Stimulated activated CD8-positive, alpha-beta memory T cell treated with anti-CD3 and anti-CD28 coated beads, Interleukin-7, amount 100 ng/mL, for 1 hour (primary cell): ENCODE data around the gene CMPK1.
"Not testable (repeated sequence)": the region's sequence is repeated elsewhere in the genome, so short reads cannot be mapped to it uniquely, and the experiment has no call there.

Source experiments
- DNase-seq, 2 donors: peaks; one replicate each; pipeline ENCODE4 v3.0.0-alpha.2; 2020; ENCODE audit warnings: low read depth in 2 of 2

Gene CMPK1

DNA sequence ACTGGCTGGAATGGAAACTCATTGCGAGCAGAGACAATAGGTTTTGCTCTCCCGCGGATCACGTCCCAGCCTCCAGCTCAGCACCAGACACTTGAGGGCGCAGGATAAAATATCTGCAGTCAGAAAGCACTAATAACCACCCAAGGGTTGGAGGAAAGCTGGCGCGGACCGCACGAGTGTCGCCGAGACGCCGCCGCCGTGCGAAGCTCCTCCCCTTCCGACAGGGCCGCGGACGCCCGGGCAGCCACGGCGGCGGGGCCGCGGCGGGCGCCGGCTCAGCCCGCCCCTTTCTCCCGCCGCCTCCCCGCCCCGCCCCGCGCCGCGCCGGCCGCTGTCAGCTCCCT is at the start of gene CMPK1:
CMPK1 (plus strand) TSS at position 213 of the 344 bp plus-strand sequence. CDS start 156 bp downstream, outside the sequence.
- peak; percentile 52 to 55 for DNase-seq

DNA sequence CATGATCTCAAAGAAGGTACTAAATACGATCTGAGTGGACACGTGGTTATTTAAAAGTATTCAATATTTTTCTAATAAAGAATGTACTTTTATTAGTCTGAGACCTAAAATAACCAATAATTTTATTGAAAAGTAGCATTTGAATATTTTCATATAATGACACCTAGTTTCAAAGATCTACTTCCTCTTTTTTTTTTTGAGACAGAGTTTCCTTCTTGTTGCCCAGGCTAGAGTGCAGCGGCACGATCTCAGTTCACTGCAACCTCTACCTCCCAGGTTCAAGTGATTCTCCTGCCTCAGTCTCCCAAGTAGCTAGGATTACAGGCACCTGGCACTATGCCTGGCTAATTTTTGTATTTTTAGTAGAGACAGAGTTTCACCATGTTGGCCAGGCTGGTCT is 45.5 kb upstream of the CMPK1 start:
- not testable (repeated sequence) for DNase-seq

DNA sequence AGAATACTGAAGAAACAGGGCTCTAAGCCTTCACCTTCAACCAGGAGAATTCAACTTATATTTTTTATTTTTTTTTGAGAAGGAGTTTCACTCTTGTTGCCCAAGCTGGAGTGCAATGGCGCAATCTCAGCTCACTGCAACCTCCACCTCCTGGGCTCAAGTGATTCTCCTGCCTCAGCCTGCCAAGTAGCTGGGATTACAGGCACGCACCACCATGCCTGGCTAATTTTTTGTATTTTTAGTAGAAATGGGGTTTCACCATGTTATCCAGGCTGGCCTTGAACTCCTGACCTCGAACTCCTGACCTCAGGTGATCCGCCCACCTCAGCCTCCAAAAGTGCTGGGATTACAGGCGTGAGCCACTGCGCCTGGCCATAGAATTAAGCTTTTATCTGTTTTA is 38.7 kb upstream of the CMPK1 start:
- not testable (repeated sequence) for DNase-seq

GRCh38 chr1:47295579-47295978 is 38.0 kb upstream of the CMPK1 start:
- DNase-seq, result no peak

DNA sequence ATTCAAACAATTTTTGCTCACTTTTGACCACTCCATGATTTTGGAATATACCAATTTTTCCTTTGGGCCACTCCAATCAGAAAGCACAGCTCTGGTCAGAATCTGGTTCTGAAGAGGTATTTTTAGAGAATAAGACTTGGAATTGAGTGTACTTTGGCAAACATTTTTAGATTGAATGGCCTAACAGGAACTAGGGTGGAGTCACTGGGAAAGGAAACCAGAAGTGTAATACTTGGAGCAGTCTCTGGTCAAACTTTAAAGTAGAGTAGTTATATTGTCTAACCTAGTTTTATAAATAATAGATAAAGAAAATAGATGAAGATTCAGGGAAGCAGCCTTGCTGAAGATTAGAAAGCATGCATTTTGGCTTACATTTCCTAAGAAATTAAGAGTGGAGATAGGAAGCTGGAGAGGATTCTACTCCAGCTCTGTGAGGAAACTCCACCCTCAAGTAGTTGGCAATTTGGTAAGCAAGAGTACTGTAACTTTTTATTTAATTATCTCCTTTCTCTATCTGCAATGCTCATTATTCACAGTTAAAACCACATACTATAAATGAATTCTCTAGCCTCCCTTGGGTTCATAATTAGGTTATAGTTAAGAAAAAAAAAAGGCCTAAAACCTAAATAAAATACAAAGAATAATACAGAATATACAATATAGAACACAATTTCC is 35.4 kb upstream of the CMPK1 start:
- no peak for DNase-seq

DNA sequence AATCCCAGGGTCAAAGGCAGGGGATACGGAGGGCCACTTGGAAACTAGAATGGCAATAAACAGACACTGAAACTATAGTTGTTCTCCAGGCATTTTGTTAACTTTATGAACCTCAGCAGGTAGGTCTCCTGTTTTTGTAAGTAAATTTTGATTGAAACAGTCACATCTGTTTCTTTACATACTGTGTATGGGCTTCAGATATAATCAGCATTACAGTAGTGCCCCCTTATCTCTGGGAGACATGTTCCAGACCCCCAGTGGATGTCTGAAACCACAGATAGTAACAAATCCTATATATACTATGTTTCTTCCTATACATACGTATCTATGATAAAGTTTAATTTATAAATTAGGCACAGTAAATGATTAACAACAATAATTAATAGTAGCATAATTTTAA is 31.1 kb upstream of the CMPK1 start:
- no peak for DNase-seq

- DNase-seq, result no peak
Observed at GRCh38 chr1:47309427-47309826, 24.2 kb upstream of the CMPK1 start.

GRCh38 chr1:47313915-47314664 is 19.5 kb upstream of the CMPK1 start, which contains the start of gene STIL:
Gene STIL, minus strand, starts transcription at chr1:47314147. Its CDS starts 3,828 bp downstream, at chr1:47310319.
- DNase-seq, result peak; percentile 91 to 92

GRCh38 chr1:47317841-47318240 is 15.7 kb upstream of the CMPK1 start:
- no peak for DNase-seq

DNA sequence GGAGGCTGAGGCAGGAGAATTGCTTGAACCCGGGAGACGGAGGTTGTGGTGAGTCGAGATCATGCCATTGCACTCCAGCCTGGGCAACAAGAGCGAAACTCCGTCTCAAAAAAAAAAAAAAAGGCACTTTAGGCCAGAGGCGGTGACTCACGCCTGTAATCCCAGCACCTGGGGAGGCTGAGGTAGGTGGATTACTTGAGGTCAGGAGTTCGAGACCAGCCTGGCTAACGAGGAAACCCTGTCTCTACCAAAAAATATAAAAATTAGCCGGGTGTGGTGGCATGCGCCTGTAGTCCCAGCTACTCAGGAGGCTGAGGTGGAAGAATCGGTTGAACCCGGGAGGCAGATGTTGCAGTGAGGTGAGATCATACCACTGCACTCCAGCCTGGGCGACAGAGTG is 13.6 kb upstream of the CMPK1 start:
- not testable (repeated sequence) for DNase-seq

DNA sequence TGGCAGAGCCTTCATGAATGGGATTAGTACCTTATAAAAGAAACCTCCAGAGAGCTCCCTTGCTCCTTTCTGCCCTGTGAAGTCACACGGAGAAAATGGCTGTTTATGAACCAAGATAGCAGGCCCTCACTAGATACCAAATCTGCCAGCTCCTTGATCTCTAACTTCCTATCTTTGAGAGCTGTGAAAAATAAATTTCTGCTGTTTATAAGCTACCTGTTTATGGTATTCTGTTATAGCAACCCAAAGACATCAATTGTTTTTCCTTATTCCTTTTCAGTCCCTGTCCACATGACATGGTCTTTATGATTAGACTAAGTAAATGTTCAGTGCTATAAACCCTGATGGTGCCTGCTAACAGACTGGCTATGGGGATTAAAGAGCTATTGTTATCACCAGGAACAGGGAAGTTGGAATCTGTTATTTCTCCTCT is 10.0 kb upstream of the CMPK1 start:
- DNase-seq, result no peak

DNA sequence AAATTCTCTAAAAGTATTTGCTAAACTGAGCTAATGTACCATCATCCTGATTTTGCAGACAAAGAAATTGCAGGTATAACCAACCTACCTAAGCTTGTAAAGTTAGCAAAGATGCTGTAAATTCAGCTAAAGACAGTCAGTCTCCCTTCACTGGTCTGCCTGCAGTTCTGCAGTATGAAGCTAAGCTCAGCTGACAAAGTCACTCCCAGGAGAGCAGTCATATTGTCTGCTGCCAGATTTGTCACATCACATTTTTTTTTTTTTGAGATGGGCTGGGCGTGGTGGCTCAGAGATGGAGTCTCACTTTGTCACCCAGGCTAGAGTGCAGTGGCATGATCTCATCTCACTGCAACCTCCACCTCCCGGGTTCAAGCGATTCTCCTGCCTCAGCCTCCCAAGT is 8.9 kb upstream of the CMPK1 start:
- no peak for DNase-seq

DNA sequence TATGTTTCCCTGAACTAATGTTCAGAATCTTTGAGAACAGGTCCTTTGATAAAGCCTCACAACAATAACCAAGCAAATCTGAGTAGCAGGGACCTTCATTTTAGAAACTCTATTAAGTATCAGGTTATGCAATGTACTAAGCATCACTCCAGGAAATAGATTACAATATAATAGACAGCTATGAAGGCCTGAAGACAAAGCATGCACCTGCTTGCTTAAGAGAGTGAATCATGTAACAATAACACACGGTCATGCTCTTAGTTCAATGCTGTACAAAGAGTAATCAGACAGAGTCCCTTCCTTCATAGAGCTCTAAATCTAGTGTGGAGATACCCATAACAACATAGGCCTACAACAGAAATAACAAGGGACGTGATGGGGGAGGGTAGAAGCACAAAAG is 8.1 kb upstream of the CMPK1 start:
- no peak for DNase-seq

- no peak for DNase-seq
Observed at GRCh38 chr1:47326271-47326670, 7.3 kb upstream of the CMPK1 start.

- no peak for DNase-seq
Observed at GRCh38 chr1:47328992-47329391, 4.6 kb upstream of the CMPK1 start.

GRCh38 chr1:47330212-47330611 is 3.4 kb upstream of the CMPK1 start:
- DNase-seq, result no peak

DNA sequence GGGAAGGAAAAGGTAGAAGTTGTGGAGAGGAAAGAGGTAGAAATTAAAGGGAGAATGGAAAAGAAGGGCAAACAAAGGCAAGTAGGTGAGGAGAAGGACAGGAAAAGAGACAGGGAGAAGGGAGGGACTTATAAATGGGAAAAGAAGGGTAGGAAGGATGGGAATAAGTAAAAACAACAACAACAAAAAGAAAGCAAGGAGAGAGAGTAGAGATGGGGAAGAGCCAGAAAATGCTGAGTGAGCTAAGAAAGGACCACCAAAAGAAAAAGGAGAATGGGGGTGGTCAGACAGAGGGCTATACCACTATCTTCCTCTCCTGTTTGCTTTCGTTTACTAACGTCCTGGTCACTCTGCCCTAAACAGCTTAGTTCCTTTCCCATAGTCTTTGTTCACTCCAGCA is 1.7 kb upstream of the CMPK1 start:
- DNase-seq, result no peak

GRCh38 chr1:47332779-47333577 is 612 bp upstream of the CMPK1 start:
- DNase-seq, result no peak

GRCh38 chr1:47333922-47334764 is 553 bp downstream of the CMPK1 start:
- peak; percentile 26 to 40 for DNase-seq

DNA sequence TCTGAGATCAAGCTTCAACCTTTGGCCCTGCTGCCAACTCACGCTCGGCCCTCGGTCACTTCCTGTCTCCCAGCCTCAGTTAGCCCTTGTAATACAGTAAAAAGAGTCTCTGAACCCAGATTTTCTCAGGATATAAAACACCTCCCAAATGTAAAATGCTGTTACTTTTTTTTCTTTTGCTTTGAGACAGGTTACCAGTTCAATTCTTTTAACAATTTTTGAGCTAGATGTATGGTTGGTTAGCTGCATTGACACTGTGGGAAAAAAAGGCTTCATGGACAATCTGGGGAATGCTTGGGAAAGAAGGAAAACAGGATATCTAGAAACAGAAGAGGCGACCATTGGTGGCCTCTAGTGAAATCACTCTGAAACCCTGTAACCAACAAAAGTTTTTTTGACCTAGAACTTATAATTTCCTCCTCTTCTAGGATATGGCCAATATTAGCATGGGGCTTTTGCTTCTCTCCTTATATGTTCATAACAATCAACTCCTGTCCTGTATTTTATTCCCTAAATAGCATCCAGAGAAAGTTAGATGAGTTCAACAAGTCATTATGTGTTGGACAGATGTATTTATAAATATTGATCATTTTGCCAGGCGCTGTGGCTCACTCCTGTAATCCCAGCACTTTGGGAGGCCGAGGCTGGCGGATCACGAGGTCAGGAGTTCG is 1.3 kb downstream of the CMPK1 start:
- DNase-seq, result no peak

DNA sequence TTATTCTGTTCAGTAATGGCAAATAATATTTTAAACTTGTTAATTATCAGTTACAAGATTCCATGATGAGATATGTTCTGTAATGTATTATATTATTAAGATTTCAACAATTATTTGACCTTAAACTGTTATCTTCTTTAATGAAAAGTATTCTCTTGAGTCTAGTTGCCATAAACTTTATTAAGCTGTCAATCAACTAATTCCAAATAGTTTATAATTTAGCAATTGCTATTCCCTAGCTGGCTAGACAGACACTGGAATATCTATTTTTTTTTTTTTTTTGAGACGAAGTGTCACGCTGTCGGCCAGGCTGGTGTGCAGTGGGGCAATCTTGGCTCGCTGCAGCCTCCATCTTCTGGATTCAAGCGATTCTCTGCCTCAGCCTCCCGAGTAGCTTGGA is 3.8 kb downstream of the CMPK1 start:
- DNase-seq, result no peak
